ENCODE data around the gene XBP1. TPM values are rescaled to one million over a fixed set of nuclear protein-coding genes. Genes with fewer than 3 reads are reported as not detected.
A peak's percentile ranks its signal among the peaks of the same experiment; 100 is the strongest.

The XBP1 gene
- total and polyA plus RNA-seq, 2 donors from 2014 or later, result 114 to 220 TPM

- Histone ChIP-seq H3K4me3 (ENCODE audit: low read length in 3 of 3) (no peak overlapping the region), H3K9ac (ENCODE audit: low read length in 3 of 3) (no peak overlapping the region), H3K27ac (ENCODE audit: low read depth in 2 of 2, low read length in 2 of 2) (no peak overlapping the region), H3K27me3 (ENCODE audit: control insufficient read depth, insufficient read depth, low read length) (no peaks in the 10 kb centered on the region), H3K4me1 (ENCODE audit: control insufficient read depth in 2 of 3, insufficient read depth in 2 of 3, low read depth in 1 of 3, low read length in 3 of 3) (peaks cover 7 to 40% (median 37%) of the 10 kb centered on the region in 3 donors), H3K36me3 (ENCODE audit: control insufficient read depth in 2 of 3, insufficient read depth in 3 of 3, low read length in 3 of 3) (no peaks in the 10 kb centered on the region), H3K9me3 (ENCODE audit: control insufficient read depth in 2 of 3, insufficient read depth in 1 of 3, low read length in 3 of 3) (no peaks in the 10 kb centered on the region)
- DNase-seq, result peak in 1 of 5 donors; percentile 9
- no peak for TF ChIP-seq CTCF (IDR thresholded peaks at IDR 0.05; ENCODE audit: borderline replicate concordance, extremely low read depth, insufficient read depth)
- intact Hi-C loops (cut with DNase I), result no loop called here
- FAIRE-seq, result no peak
These were observed 14.7 kb upstream of the XBP1 start for GRCh38 chr22:28815111-28815510.

DNA sequence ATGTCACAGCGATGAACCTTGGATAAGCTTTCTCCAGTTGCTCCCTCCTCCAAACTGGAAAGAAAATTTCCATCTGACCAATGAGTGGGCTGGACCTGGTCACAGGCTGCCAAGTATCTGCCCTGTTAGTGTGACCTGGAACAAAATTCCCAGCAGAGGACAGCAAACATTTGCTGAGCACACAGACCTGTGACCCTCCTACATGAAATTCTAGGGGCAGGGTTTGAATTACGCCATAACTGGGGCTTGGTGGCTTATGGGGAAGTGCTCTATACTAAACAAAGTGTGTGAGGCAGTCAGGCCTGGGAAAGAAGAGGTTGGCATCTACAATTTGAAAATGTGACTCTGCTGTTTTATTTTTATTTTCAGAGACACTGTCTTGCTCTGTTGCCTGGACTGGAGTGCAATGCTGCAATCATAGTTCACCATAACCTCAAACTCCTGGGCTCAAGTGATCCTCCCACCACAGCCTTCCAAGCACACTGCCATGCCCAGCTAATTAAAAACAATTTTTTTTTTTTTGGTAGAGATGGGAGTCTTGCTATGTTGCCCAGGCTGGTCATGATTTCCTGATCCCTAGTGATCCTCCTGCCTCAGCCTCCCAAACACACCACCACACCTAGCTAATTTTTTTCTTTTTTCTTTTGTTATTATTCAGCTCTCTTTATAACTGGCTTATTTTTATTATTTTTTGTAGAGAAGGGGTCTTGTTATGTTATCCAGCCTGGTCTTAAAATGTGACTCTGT lies 13.6 kb upstream of the XBP1 start:
- Histone ChIP-seq H3K4me3 (ENCODE audit: low read length in 3 of 3) (peak overlapping the region in 1 of 3 donors; percentile 25), H3K36me3 (ENCODE audit: control insufficient read depth in 2 of 3, insufficient read depth in 3 of 3, low read length in 3 of 3) (no peaks in the 10 kb centered on the region), H3K9me3 (ENCODE audit: control insufficient read depth in 2 of 3, insufficient read depth in 1 of 3, low read length in 3 of 3) (no peaks in the 10 kb centered on the region), H3K27ac (ENCODE audit: low read depth in 2 of 2, low read length in 2 of 2) (peak overlapping the region; percentile 60 to 68), H3K4me1 (ENCODE audit: control insufficient read depth in 2 of 3, insufficient read depth in 2 of 3, low read depth in 1 of 3, low read length in 3 of 3) (peaks cover 4 to 31% (median 26%) of the 10 kb centered on the region in 3 donors), H3K27me3 (ENCODE audit: control insufficient read depth, insufficient read depth, low read length) (no peaks in the 10 kb centered on the region), H3K9ac (ENCODE audit: low read length in 3 of 3) (no peak overlapping the region)
- FAIRE-seq (no peak), DNase-seq (peak; percentile 52 to 83 (median 59))
- intact Hi-C loops (cut with DNase I), result no loop called here
- TF ChIP-seq CTCF (IDR thresholded peaks at IDR 0.05; ENCODE audit: borderline replicate concordance, extremely low read depth, insufficient read depth), result no peak

GRCh38 chr22:28812516-28812915 lies 12.1 kb upstream of the XBP1 start:
- no peaks in the 10 kb centered on the region for H3K9me3 ChIP-seq (ENCODE audit: control insufficient read depth in 2 of 3, insufficient read depth in 1 of 3, low read length in 3 of 3)
- H3K4me3 ChIP-seq (ENCODE audit: low read length in 3 of 3), result no peak overlapping the region
- no peak for FAIRE-seq
- intact Hi-C loops (cut with DNase I), result no loop called here
- no peaks in the 10 kb centered on the region for H3K27me3 ChIP-seq (ENCODE audit: control insufficient read depth, insufficient read depth, low read length)
- DNase-seq, result peak in 1 of 5 donors; percentile 16
- H3K36me3 ChIP-seq (ENCODE audit: control insufficient read depth in 2 of 3, insufficient read depth in 3 of 3, low read length in 3 of 3), result no peaks in the 10 kb centered on the region
- peaks cover 0 to 21% (median 18%) of the 10 kb centered on the region in 3 donors for H3K4me1 ChIP-seq (ENCODE audit: control insufficient read depth in 2 of 3, insufficient read depth in 2 of 3, low read depth in 1 of 3, low read length in 3 of 3)
- H3K9ac ChIP-seq (ENCODE audit: low read length in 3 of 3), result no peak overlapping the region
- TF ChIP-seq CTCF (IDR thresholded peaks at IDR 0.05; ENCODE audit: borderline replicate concordance, extremely low read depth, insufficient read depth), result no peak
- H3K27ac ChIP-seq (ENCODE audit: low read depth in 2 of 2, low read length in 2 of 2), result peak overlapping the region in 1 of 2 donors; percentile 68
